Keratinocyte (primary cell): Measurements from ENCODE around the gene SLC35B4.

Source experiments
- CTCF ChIP-seq, 3 experiments: IDR thresholded peaks in 1 of 3; conservative IDR thresholded peaks in 1 of 3; optimal IDR thresholded peaks in 1 of 3; 2 replicates in 2 of 3; 3 replicates in 1 of 3; pipeline versions ENCODE3 to v1.5.1; 2011; ENCODE audit warnings: low read length in 3 of 3, mild to moderate bottlenecking in 3 of 3, moderate library complexity in 2 of 3, control low read depth in 1 of 3, inconsistent platforms in 1 of 3; ENCODE audit not compliant: insufficient read depth in 2 of 3; ENCODE audit errors: extremely low read depth in 1 of 3
- EZH2 ChIP-seq: IDR thresholded peaks from one replicate; pipeline ENCODE4 v1.6.1; 2012; ENCODE audit warnings: inconsistent platforms, mild to moderate bottlenecking, low read length, moderate library complexity

- TF ChIP-seq CTCF (optimal IDR thresholded peaks at IDR 0.05 in 1 of 3, IDR thresholded peaks at IDR 0.05 in 1 of 3, conservative IDR thresholded peaks at IDR 0.05 in 1 of 3; ENCODE audit: extremely low read depth in 1 of 3, insufficient read depth in 2 of 3, low read length in 3 of 3): no peak
- no peak for TF ChIP-seq EZH2
Observed at GRCh38 chr7:134289423-134289822, 27.3 kb downstream of the SLC35B4 start.
